Stimulated activated CD4-positive, alpha-beta T cell treated with anti-CD3 and anti-CD28 coated beads, Interleukin-12 subunit alpha, Interleukin-12 subunit beta, amount 100 ng/mL, for 4 hours (primary cell): ENCODE results near the gene ITK.

Experiments
- DNase-seq: peaks from one replicate; pipeline ENCODE4 v3.0.0-alpha.2; 2020

The ITK gene

DNA sequence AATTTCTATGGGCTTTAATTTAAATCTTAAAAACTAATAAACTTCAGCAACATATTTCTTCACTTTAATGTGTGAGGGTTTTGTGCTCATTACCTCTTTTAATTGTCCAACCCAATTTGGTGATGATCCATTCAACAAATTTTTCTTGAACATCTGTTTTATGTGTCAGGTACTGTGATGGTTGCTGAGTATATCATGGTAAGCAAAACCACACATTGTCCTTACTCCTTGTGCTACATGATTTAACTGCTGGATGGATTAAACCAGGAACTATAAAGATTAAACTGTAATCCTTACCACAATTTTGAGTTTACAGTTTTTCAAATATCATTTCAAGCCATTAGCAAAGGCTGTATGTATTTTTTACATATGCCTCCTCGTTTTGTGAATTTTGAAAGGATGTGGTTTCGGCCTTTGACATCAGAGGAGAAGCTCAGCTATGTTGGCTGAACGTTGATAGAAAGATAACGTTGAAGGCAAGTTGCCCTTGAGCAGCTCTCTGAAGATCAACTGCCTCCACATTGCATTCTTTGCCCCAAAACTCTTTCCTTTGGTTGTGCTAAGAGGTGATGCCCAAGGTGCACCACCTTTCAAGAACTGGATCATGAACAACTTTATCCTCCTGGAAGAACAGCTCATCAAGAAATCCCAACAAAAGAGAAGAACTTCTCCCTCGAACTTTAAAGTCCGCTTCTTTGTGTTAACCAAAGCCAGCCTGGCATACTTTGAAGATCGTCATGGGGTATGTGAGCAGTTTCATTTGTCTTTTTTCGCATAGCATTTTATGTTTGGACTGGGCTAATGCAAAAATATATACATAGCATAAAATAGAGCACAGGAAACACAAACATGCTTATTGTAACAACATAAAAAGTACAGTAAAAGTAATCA, at the start of gene ITK:
Gene ITK (plus strand): TSS at position 467 of the 891 bp plus-strand sequence. CDS start 138 bp downstream, at position 605.
- DNase-seq, result no peak

- DNase-seq, result no peak
These were observed 49.7 kb upstream of the ITK start for GRCh38 chr5:157130925-157131324.

DNA sequence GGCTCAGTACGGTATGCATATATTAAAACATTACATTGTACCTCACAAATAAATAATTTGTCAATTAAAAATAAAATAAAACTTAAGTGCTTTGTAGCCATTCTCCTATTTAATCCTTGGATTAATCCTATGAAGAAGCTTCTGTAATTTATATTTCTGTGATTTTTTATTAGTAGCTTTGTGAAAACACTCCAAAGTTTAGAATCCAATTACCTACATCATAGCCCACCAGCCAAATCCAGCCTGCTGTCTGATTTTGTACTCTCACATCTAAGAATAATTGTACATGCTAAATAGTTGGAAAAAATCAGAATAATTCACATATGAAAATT, 48.4 kb upstream of the ITK start:
- no peak for DNase-seq

DNA sequence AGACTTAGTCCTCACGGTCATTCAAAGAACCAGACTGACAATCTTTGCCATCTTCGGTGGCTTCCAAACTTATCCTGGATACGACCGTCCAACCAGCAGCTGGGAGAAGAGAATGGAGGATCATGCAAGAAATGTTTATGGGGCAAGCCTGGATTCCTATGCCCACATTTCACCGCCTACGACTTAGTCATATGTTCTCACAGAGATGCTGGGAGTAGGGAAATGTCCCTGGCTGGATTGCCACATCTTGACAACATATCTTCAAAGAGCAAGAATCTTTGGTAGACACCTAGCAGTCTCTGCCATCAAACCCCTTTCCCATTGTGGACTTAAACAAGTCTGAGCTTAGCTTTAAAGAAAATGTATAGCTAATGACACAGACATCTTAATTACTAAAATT, 42.9 kb upstream of the ITK start:
- DNase-seq, result no peak

DNA sequence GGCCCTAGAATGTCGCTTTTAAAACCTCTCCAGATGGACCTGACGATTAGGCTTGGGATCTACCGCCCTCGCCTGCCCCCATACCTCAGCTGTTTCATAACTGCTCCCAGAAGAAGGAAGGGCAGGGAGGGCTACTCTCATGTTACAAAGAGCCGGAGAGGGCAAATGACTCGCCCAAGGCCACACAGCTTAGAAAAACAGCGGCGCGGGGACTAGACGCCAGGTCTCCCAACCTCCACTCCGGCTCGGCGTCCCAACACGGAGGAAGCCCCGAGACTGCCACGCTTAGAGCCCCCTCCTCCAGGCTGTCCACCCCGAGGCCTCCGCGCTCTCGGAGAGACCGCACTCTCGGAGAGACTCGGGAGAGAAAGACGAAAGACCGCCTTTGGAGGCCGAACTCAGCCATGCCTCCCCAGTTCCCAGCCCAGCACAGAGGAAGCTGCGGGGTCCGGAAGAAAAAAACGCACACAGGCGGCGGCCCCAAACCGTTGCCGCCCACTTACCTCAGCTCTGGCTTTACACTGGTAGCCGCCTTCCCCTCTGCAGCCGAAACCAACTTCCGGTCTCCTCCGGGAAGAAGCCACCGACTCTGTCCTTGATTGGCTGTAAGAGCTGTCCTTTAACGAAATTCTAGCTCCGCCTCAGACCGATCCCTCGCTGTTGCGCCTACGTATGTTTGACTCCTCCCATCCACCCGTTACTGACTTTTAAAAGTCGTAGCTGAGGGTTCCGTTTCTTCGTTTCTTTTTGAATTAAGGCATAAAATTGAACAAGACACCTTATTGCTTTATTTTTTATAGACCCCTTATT, 38.1 kb upstream of the ITK start, which contains the start of gene MED7:
Gene MED7 (minus strand): TSS at position 549 of the 810 bp plus-strand sequence. CDS start 3,434 bp downstream, outside the sequence.
- peak; percentile 78 for DNase-seq

DNA sequence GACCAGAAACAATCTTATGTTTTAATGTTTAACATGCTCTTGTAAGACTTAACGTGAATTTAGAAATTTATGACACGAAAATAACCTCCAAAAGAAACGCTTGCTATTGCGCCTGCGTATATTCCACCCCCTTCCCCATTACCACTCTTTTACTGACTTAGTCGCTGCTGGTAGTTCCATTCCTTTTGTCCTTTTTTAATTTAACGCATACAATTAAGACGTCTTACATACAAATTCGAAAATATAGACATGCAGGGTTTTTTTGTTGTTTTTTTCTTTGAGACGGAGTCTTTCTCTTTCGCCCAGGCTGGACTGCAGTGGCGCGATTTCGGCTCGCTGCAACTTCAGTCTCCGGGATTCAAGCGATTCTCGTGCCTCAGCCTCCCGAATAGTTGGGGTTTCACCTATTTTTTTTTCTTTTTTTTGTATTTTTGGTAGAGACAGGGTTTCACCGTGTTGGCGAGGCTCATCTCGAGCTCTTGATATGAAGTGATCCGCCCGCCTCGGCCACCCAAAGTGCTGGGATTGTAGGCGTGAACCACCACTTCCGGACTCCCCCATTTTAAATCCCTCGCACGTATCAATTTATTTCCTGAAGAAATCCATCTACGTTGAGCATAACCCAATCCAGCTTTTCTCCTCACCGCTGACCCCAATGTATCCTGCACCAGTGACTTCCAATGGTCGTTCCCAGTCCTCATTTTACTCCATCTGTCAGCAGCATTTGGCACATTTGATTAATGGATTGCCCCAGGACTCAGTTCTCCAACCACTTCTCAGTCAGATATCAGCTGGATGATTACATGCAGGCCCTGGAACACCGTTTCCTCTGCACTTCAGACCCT, 37.3 kb upstream of the ITK start:
- peak; percentile 32 for DNase-seq

GRCh38 chr5:157148734-157149615, 31.7 kb upstream of the ITK start:
- peak; percentile 72 for DNase-seq

DNA sequence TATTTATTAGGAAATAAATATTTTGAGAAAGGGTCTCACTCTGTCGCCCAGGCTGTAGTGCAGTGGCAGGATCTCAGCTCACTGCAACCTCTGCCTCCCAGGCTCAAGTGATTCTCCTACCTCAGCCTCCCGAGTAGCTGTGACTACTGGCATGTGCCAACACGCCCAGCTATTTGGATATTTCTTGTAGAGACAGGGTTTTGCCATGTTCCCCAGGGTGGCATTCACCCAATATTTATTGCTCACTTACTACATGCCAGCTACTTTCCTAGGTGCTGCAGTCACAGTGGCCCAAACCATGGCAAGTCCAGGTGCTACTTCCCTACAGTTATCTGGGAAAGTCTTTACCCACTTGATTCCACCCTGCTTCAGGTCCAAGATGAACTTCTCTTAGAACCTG, 29.6 kb upstream of the ITK start:
- DNase-seq, result no peak

DNA sequence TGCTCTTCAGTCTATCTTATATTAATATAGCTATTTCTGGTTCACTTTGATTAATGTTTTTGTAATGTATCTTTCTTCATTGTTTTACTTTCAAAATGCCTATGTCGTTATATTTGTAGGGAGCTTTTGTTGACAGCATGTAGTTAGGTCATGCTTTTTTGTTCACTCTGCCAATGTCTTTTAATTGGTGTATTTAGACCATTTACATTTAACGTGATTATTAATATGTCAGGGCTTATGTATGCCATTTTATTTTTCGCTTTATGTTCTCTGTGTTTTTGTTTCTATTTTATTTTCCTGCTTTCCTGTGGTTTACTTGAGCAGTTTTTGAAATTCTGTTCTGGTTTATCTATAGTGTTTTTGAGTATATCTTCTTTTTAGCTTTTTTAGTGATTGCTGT, 25.3 kb upstream of the ITK start:
- DNase-seq, result no peak

DNA sequence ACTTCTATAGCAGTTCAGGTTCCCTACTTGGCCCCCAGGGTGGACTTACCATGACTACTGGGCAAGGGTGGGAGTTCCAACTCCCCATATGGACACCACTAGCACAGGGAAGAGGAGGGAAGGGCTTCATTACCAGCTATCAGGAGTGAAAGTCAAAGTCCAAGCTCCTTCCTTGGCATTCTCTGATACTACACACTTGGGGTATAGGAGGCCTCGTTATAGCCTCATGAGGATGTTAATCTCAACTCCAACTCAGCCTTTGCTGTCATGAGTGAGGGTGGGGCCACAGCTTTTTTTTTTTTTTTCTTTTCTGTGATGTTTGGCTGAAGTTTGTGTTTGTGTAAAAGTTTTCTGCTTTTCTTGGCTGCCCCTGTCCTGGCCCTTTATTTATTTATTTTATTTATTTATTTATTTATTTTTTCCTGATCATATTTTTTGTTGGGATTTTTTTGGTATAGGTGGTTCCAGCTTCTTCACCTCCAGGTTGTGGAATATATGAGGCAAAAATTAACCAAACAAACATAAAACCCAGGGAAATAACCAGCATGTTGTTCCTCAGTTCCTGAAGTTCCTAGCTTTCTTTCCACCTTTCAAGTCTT, 23.2 kb upstream of the ITK start:
- DNase-seq, result no peak

GRCh38 chr5:157159209-157159751, 21.4 kb upstream of the ITK start:
- DNase-seq, result no peak

GRCh38 chr5:157160001-157160400, 20.6 kb upstream of the ITK start:
- no peak for DNase-seq

DNA sequence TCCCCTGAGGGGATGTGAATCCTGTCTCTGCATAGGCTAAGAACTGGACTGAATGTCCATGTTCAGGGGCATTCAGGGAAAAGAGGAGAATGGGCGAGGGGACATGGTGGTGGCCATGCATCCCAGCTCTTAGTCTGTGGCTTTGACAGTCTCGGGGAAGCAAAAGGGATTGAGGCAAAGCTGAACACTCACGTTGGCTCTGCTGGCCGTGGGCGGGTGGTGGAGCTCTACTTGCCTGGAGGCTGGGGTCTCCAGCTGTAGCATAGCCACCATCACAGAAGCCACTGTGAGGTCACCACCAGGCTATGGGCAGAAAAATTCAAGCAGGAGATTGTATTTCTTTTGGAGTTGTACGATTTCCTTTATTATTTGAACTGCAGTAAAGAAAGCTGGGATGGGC, 18.6 kb upstream of the ITK start:
- DNase-seq, result no peak

GRCh38 chr5:157162919-157163510, 17.6 kb upstream of the ITK start:
- DNase-seq, result no peak

GRCh38 chr5:157164521-157164920, 16.1 kb upstream of the ITK start:
- DNase-seq, result no peak

DNA sequence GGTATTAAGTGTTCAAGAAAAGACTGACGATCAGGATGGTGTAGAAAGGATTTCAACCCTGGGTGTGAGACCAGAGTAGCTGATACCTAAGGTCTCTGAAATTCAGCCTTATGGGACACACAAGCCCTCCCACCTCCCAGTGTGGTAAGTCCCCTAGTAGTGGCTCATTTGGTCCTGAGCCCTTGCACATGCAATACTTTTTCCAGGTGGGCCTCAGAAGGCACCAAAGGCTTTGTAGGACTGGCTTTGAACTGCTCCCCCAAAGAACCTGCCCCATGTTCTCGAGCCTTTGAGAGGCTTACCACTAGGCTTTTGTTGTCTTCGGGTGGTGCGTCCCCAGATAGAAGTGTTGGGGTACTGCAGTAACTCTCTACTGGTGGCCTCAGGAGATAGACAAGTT, 15.4 kb upstream of the ITK start:
- DNase-seq, result no peak

DNA sequence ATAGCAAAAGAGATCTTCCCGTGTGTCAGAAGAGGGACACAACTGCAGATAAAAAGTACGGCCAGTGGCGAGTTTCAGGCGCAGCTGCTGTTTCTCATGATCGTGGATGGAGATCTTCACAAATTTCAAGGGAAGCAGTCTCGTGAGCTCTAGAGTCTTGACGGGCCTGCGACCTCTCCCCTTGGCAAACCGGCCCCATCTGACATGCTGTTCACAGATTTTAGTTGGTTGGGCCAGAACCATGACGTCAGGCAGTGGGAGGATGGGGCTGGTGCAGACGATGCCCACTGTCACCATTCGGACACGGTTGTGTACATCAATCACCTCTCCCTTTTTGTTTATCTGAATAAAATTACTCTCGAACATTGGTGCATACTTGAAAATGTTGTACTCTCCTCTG, 15.0 kb upstream of the ITK start:
- DNase-seq, result no peak

DNA sequence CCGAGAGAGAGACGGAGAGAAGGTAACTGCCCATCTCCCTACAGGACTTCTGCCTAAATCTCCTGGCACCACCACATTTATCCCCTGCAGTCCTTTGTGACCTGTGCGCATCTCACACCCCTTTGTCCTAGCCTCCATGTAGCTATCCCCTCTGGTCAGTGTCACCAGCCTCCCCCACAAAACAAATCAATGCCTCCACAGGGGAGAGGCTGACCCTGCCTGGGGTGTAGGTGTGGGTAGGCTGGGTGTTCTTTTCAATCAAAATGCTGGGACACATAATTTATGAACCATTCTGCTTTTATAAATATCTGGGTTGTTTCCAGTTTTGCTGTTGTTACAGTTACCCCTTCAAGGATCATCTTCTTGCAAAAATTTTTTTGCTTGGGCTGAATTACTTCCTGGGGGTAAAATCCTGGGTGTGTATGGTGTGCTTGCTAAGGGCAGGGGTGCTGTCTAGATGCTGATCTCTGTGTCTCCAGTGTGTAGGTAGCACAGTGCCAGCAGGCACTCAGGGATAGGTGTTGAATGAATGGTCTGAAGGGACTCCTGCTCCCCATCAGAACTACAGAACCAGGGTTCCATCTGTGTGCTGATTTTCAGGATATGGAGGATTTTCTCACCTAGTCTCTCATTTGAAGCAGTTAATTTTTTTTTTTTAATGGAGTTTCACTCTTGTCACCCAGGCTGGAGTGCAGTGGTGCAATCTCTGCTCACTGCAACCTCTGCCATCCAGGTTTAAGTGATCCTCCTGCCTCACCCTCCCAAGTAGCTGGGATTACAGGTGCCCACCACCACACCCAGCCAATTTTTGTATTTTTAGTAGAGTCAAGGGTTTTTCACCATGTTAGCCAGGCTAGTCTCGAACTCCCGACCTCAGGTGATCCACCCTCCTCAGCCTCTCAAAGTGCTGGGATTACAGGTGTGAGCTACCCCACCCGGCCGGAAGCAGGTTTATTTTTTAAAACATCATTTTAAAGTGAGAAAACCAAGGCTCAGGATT, 14.1 kb upstream of the ITK start, which contains the start of gene GARIN3:
Gene GARIN3 (minus strand): TSS at position 51 of the 1,000 bp plus-strand sequence. CDS start 96 bp downstream, outside the sequence.
- DNase-seq, result no peak

DNA sequence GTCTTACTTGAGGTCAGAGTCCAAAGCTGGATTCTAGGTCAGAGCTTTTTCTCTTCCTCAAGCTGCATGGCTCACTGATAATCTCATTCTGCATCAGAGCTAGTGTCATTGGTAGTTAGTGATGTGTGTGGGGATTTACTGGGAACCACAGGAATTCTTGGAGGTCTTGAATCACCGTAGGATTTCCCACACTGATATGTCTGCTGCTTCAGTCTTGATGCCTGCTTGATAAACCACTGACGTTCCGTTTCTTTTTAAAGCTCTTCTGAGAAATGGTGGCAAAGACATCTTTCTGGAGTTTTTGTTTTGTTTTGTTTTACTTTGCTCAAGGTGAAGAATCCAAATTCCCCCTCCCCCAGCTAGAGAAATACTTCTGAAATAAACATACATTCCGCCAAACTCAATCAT, 13.4 kb upstream of the ITK start:
- DNase-seq, result no peak
